NCI-H774 (cell line): ENCODE measurements around the gene POLK.
"Not testable (repeated sequence)": the region's sequence is repeated elsewhere in the genome, so short reads cannot be mapped to it uniquely, and the experiment has no call there.

Experiments
- DNase-seq: peaks from one replicate; lab custom pipeline; 2025; lab: John Stamatoyannopoulos, UW

Gene POLK

DNA sequence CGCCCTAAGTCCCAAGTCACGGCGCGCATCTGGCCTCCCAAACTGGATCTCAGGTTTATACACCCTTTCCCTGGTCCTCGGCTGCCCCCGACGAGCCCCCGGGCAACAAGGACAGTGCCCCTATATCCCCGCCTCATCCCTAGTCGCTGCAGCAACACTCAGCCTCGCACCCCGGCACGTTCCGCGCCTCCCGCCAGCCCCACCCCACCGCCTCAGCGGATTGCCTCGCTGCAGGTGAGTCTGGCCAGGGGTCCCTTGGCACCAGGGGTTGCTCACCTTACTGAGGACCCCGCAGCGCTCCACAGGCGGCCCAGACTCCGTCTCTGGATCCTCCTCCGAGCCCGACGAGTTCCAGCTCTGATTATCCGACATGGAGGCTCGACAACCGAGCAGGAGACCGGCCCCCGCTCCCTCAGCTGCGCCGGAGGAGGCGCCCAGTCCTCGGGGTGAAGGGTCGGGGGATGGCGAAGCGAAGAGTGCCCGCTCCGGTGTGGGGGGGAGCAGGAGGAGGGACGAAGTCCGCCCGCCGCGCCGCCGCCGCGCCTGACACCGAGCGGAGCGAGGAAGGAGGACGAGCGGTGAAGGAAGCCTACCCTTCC, 756 bp upstream of the POLK start:
- no peak for DNase-seq

DNA sequence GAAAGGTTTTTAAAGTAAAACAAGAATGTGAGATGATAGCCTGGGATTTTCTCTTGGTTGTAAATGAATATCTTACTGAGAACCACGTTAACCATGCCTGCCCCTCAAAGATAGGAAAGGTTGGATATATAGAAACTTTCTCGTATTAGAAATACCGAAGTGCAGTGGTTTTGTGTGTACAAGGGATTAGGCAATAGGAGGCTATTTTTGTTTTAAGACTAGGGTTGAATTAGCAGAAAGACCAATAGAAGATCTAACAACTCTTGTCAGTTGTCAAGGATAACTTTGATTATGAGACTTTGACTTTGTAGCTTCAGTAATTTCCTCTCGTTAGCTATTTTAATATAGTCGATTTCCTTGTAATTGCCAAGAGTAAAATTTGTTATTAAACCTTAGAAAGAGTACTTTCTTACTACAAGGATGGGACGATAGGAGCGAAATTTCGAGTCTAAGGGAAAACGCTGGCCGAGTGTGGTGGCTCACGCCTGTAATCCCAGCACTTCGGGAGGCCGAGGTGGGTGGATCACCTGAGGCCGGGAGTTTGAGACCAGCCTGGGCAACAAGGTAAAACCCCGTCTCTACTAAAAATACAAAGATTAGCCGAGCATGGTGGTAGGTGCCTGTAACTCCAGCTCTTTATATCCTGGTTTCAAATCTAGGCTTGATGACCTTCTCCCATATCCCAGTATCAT, 838 bp downstream of the POLK start:
- no peak for DNase-seq

DNA sequence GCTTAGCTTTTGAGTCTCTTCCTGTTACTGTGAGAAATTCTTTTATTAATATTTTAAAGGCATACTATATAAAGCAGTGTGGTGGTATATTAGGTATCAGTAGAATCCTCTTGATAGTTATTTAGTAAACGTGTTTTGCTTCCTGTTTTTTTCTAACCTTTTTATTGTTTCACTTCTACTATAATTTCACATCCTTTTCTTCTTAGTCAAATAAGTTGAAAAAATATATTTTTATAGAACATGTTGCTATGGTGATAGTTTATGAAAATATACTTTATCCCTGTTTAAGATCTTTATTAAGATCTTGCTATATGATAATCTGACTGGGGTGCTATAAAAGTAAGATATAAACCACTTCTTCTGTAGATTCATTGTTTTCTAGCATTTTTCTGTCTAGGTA, 2.1 kb downstream of the POLK start:
- no peak for DNase-seq

DNA sequence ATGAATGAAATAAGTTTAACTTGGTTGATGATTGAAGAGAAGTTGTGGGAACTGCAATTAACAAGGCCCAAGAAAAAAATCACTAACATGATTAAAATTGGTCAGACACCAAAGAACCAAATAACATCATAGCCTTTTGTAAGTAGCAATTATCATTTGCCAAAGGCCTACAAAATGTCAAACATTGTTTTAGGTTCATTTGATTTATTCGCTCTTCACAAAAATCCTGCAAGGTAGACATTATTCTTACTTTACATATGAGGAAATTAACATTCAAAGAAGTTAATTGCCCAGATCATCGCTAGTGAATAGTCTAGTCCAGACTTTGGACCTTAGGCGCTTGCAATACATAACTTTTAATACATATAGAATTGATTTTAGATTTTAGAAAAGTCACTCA, 2.6 kb downstream of the POLK start:
- no peak for DNase-seq

DNA sequence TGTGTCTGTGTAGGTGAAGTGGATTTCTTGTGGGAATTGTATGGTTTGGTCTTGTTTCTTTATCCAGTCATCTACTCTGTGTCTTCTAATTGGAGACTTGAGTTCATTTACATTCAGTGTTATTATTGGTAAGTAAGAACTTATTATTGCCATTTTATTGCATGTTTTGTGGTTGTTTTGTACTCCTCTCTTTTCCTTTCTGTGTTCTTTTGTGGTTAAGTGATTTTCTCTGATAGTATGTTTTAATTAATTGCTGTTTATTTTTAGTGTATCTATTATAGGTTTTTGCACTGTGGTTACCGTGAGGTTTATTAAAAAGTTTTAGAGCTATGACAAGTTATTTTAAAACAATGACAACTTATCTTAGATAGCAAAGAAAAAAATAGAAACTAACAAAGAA, 8.1 kb downstream of the POLK start:
- DNase-seq = no peak

DNA sequence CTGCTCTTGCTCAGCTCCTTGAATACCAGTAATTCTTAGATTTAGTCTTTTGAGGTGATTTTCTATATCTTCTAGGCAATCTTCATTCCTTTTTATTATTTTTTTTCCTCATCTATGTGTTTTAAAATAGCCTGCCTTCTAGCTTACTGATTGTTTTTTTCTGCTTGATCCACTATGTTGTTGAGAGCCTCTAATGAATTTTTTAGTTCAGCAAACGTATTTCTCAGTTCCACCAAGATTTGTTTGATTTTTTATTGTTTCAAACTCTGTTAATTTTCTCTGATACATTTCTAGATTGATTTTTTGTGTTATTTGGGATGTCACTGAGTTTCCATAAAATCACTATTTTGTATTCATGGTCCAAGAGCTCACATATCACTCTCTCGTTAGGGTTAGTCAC, 9.5 kb downstream of the POLK start:
- DNase-seq = no peak

DNA sequence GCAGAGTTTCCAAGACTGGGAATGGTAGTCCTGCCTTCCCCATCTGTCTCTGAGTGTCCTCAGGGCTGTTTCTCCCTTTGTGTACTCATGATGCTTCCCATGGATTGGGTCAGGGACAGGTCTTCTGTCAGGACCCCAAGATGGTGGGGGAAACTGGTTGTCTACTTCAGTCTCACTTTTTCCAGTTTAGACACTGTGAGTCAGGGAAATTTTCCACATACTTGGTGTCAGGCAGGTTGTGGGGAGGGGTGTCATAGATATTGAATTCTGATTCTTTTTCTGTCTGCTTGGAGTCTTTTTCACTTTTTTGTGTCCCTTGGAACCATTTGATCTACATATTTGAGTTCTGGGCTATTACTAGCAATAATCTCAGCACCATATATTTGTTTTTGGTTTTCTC, 10.3 kb downstream of the POLK start:
- no peak for DNase-seq

DNA sequence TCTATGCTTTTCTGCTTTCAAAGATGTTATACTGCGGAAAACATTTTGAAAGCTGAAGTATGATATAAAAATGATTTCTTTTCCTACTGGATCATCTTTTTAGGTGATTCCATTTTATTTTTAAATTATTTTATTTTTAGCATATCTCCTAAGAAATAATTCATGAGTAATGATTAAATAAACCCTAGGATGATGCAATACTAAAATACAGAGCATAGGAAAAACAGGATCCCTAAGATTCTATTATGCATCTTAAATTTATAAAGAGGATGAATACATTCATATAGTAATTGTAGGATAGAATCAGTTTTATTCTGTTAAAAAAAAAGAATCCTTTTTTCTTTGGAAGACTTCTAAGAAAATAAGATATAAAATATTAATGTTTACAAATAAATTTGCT, 10.9 kb downstream of the POLK start:
- no peak for DNase-seq

DNA sequence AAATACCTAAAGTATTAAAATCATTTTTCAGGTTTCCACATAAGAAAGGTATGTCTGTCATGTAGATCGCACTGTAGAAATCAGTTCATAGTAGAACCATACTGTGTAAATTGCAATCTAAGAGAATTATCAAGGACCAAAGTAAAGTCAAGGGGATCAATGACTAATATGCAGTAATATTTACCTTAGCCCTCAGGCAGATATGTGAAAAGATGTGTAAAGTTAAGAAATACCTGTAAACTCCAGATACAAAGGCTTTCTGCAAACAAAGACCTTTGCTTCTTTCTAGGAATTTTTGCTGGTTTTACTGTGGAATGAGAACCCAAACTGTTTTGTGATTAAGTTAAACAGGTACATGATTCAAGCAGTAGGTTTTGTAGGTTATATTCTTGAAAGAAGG, 11.6 kb downstream of the POLK start:
- DNase-seq = no peak

DNA sequence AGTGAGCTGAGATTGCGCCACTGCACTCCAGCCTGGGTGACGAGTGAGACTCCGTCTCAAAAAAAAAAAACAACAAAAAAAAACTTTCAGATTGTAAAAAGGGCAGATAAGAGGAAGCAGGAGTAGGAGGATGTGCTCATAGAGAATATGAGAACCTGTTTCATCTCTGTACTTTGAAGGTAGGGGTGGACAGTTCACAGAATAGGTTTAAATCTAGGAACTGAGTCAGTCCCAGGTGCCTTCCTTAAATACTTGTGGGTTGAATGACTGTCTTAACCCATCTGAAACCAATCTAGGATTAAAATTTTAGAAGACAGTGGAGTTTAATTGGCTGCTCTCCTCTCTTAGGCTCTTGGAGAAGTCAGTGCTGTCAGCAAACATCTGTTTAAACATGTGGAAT, 12.4 kb downstream of the POLK start:
- DNase-seq = no peak

DNA sequence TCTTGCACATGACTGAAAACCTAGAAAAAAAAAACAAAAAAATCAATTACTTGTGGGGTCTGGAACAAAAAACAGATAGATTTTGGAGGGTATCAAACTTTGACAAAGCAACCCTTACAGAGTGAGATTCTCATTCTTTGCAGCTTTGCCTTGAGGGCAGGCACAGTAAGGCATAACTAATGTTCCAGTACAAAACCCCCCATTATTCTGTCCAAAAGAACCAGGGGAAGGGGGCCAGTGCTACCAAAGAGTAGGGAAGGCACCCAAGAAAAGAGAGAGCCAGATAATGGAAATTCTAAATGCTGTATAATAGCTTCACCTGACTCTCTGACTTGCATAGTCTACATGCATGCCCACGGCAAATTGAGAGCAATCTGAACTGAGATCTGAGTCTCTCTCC, 12.9 kb downstream of the POLK start:
- no peak for DNase-seq

DNA sequence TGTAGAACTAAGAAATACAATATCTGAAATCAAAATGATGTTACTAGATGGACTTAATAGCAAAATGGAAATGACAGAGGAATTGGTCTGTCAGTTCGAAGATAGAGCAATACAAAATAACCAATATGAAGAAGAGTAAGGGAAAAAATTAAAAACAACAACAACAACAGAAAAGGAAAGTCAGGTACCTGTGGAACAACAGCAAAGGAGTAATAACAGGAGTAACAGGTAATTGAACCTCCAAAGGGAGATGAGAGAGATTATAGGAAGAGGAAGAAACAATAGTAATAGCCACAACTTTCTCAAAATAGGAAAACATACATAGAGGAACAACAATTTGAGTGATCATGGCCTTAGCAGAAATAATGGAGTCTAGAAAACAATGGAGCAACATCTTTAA, 13.7 kb downstream of the POLK start:
- no peak for DNase-seq

DNA sequence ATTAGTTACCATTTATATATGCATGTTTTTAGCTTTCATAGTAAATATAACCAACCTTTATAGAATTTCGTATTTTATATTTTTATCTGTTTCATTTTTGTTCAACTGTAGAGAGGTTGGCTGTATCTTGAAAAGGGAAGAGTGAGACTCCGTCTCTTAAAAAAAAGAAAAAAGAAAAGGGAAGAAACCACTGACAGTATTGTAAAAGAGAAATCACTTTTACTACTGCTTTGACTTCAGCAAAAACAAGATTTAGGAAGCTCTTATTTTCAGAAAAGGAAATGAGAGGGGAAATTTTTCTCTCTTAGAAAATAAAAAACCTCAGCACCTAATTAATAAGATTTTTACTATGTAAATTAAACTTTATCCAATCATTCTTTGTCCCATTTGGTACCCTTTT, 14.4 kb downstream of the POLK start:
- DNase-seq = no peak

DNA sequence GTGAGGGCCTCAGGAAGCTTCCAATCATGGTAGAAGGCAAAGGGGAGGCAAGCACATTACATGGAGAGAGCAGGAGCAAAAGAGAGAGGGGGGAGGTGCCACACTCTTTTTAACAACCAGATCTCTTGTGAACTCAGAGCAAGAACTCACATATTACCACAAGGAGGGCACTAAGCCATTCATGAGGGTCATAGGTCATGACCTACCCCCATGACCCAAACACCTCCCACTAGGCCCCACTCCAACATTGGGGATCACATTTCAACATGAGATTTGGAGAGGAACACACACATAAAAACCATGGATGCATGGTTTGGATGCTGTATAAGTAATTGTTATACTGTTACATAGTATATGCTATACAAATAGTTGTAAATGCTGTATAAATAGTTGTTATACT, 17.5 kb downstream of the POLK start:
- DNase-seq = no peak

DNA sequence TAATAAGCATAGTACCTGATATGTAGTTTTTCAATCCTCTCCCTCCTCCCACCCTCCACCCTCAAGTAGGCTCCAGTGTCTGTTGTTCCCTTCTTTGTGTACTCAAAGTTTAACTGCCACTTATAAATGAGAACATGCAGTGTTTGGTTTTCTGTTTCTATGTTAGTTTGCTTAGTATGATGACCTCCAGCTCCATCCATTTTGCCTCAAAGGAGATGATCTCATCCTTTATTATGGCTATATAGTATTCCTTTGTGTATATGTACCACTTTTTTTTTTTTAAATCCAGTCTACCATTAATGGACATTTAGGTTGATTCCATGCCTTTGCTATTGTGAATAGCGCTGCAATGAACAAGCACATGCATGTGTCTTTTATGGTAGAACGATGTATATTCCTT, 20.5 kb downstream of the POLK start:
- no peak for DNase-seq

DNA sequence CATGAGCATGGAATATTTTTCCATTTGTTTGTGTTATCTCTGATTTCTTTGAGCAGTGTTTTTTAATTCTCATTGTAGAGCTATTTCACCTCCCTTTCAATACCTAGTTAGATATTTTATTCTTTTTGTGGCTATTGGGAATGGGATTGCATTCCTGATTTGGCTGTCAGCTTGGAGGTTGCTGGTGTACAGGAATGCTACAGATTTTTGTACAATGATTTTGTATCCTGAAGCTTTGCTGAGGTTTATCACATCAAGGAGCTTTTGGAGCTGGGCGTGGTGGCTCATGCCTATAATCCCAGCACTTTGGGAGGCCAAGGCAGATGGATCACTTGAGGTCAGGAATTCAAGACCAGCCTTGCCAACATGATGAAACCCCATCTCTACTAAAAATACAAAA, 22.0 kb downstream of the POLK start:
- not testable (repeated sequence) for DNase-seq

DNA sequence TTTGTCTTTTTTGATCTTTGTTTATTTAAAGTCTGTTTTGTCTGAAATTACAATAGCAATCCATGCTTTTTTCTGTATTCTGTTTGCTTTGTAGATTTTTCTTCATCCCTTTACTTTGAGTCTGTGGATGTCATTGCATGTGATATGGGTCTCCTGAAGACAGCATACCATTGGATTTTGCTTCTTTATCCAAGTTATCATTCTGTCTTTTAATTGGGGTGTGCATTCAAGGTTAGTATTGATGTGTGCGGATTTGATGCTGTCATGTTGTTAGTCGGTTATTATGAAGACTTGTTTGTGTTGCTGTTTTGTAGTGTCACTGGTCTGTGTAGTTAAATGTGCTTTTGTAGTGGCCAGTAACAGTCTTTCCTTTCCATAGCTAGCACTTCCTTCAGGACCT, 23.0 kb downstream of the POLK start:
- no peak for DNase-seq

DNA sequence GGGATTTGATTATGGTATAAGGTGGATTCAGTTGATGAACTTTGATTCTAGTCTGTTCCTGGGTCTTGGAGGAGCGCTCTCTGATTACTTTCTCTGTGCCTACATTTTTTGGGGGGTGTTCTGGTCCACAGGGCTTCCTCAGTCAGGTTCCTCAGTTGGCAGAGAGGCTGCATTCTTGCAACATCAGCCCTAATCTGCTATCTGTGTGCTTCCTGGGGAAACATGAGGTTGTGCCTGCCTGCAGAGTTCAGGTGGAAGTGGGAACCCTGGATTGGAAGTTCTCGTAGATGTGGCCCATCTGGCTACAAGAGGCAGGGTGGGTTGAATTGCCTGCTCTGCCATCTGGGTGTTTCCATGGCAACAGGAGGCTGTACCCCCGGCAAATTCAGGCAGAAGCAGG, 24.5 kb downstream of the POLK start:
- DNase-seq = no peak

DNA sequence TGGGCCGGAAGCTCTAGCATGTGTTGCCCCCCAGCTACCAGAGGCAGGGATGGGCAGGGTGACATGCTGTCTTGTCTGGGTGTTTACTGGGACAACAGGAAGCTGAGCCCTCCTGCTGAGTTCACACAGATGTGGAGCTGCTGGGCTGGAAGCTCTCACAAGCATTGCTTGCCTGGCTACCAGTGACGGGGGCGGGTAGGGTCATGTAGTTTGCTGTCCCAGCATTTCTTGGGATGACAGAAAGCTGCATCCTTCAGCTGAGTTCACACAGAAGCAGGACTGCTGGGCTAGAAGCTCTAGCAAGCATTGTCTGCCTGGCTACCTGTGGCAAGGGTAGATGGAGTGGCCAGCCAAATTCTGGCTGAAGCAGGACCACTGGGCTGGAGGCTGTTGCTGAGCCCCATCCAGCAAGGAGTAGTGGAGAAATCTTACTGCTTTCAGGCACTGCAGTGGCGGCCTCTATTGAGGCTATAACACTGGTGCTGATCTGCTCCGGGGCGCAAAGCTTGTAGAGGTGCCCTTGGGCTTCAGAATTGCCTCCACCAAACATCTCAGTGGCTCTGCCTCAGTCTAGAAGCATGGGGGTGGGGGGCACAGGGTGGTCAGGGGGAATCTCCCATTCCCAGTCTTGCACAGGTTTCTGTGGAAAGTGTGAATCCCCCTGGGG, 25.1 kb downstream of the POLK start:
- no peak for DNase-seq

DNA sequence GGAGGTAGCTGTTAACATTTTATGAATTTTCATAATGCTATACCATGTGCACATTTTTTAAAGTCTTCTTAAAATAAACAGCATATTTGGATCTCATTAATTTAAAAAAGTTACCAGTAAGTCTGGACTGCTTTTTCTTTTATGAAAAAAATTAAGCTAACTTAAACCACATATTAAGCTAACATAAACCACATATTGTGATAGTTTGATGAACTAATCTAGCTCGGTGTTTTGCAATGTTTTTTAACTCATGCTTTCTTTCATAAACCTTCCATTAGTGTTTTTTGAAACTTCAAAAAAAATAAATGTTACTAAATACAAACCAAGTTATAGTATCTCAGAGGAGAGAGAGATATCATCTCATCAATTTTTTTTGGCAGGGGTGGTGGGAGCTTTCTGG, 26.5 kb downstream of the POLK start:
- DNase-seq = no peak

DNA sequence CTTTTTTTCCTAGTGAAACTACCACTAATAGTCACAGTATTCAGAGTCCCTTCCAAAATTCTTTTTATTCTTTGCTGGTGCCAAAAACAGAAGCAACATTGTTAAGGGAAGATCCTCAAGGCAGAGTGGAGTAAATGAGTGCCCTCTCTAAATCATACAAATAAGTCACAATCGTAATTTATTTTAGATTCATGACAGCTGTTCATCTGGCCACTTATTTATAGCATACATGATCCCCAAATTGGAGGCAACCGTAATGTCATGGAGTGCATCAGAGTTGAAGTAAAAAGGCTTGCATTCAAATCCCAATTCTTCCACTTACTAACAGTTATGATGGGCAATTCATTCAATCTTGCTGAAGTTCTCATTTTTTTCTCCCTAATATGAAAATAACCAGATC, 33.4 kb downstream of the POLK start:
- no peak for DNase-seq

DNA sequence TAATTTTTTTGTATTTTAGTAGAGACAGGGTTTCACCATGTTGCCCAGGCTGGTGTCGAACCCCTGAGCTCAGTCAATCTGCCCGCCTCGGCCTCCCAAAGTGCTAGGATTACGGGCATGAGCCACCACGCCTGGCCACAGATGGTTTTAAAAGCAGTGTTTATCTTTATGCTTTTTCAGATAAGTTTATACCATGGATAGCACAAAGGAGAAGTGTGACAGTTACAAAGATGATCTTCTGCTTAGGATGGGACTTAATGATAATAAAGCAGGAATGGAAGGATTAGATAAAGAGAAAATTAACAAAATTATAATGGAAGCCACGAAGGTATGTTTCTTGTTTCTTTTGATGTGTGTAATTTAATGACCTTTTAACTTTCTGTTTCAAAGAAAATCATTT, 35.1 kb downstream of the POLK start:
- no peak for DNase-seq

DNA sequence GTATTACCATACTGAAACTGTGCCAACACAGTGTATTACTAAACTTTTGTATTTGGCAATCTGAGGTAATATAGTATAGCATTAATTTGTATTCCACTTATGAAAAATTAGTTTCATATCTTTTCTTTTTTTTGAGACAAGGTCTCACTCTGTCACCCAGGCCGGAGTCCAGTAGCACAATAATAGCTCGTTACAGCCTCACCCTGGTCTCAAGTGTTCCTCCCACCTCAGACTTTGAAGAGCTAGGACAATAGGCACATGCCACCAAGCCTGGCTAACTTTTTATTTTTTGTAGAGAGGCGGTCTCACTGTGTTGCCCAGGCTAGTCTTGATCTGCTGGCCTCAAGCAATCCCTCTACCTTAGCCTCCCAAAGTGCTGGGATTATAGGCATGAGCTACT, 36.1 kb downstream of the POLK start:
- no peak for DNase-seq

DNA sequence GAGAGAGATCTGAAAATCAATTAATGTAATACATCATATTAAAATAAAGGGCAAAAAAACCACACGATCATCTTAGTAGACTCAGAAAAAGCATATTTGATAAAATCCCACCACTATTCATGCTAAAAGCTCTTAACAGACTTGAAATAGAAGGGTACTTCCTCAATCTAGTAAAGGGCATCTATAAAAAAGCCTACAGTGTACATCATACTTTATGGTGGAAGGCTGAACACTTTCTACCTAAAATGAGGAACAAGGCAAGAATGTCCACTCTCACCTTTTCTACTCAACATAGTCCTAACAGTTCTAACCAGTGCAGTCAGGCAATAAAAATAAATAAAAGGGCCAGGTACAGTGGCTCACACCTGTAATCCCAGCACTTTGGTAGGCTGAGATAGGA, 38.9 kb downstream of the POLK start:
- DNase-seq = no peak
